ENCODE measurements around the gene WDR3. TPM values are rescaled to one million over a fixed set of nuclear protein-coding genes. Genes with fewer than 3 reads are reported as not detected.

The WDR3 gene
- total and polyA plus RNA-seq, 10 of the 15 experiments (the other 5 are each of a cell fraction or from before 2014, with no cell fraction given) = 24.0 to 66.5 (median 42.9) TPM

Other genes starting within 250 kb of the WDR3 start
- gene GDAP2, start 118 bp upstream of the WDR3 start, total RNA-seq (2014; rRNA removed) = 10.8 and 13.2 TPM in 2 replicates
- gene GDAP2, start 118 bp upstream of the WDR3 start, total RNA-seq (2014; rRNA removed; fragmentation: Illumina TruSeq; extraction: Trizol) = 12.0 and 12.9 TPM in 2 replicates
- gene GDAP2, start 118 bp upstream of the WDR3 start, total RNA-seq (2021) = 14.1 and 14.8 TPM in 2 replicates
- gene GDAP2, start 118 bp upstream of the WDR3 start, polyA plus RNA-seq (2011; rRNA removed) = 19.2 and 26.8 TPM in 2 replicates
- gene GDAP2, start 118 bp upstream of the WDR3 start, polyA plus RNA-seq (2014; fragmentation: Illumina TruSeq; extraction: Trizol) = 8.6 and 13.0 TPM in 2 replicates
- gene GDAP2, start 118 bp upstream of the WDR3 start, polyA plus RNA-seq (2014; fragmentation: Nextera tagmentation; extraction: Ambion mirVana) = 1 to 10 TPM; 2.6 to 4.0 TPM
- gene GDAP2, start 118 bp upstream of the WDR3 start, polyA plus RNA-seq (2014; rRNA removed) = 2.9 and 6.4 TPM in 2 replicates
- 10 to 100 TPM; 15.9 to 18.3 TPM for gene GDAP2, start 118 bp upstream of the WDR3 start, polyA plus RNA-seq (2016; fragmentation: Nextera tagmentation; extraction: Ambion mirVana)